Immature natural killer cell (primary cell): ENCODE results near the gene ZNF274. TPM values are rescaled to one million over a fixed set of nuclear protein-coding genes. Genes with fewer than 3 reads are reported as not detected.

Experiments used
- polyA plus RNA-seq, 3 donors: library from polyadenylated mRNA; unstranded; fragments of 300-500 nt; fragmentation: Illumina TruSeq; gene quantifications; one replicate each; pipeline ENCODE4 v1.2.3, GENCODE V29; 2021

The ZNF274 gene
- polyA plus RNA-seq, 3 donors from 2014 or later, result 12.5 to 26.2 (median 20.2) TPM

Other genes with a start within 250 kb of the ZNF274 start
- gene ZNF418, start 247.7 kb upstream of the ZNF274 start, polyA plus RNA-seq, result 1 to 10 TPM in 2 of 3 donors, not detected in 1; 2.5 to 3.5 TPM
- gene ZNF256, start 235.4 kb upstream of the ZNF274 start, polyA plus RNA-seq, result 1 to 10 TPM; 5.9 to 7.5 (median 6.1) TPM
- not detected for gene C19orf18, start 208.5 kb upstream of the ZNF274 start, polyA plus RNA-seq
- gene ZNF606, start 180.2 kb upstream of the ZNF274 start, polyA plus RNA-seq, result 1 to 10 TPM; 4.4 to 9.4 (median 5.1) TPM
- gene ZSCAN1, start 149.0 kb upstream of the ZNF274 start, polyA plus RNA-seq, result under 1 TPM in 1 of 3 donors, not detected in 2; 0.46 TPM
- gene ZNF135, start 123.8 kb upstream of the ZNF274 start, polyA plus RNA-seq, result 1 to 10 TPM in 1 of 3 donors, under 1 TPM in 1, not detected in 1; 0.64 to 4.1 TPM
- 10 to 100 TPM in 2 of 3 donors, 1 to 10 TPM in 1; 2.9 to 23.5 (median 15.2) TPM for gene ZSCAN18, start 84.8 kb upstream of the ZNF274 start, polyA plus RNA-seq
- 10 to 100 TPM in 1 of 3 donors, 1 to 10 TPM in 2; 4.0 to 11.5 (median 6.6) TPM for gene ZNF329, start 32.3 kb upstream of the ZNF274 start, polyA plus RNA-seq
- gene ZNF544, start 45.9 kb downstream of the ZNF274 start, polyA plus RNA-seq, result 10 to 100 TPM; 24.1 to 31.4 (median 27.1) TPM
- 1 to 10 TPM in 1 of 3 donors, under 1 TPM in 1, not detected in 1; 0.29 to 1.0 TPM for gene ZNF8, start 95.9 kb downstream of the ZNF274 start, polyA plus RNA-seq
- 100 to 1,000 TPM in 1 of 3 donors, 10 to 100 TPM in 2; 76.5 to 113 (median 91.6) TPM for gene ERVK3-1, start 122.3 kb downstream of the ZNF274 start, polyA plus RNA-seq
- 1 to 10 TPM in 2 of 3 donors, under 1 TPM in 1; 0.90 to 3.0 (median 2.1) TPM for gene ZSCAN22, start 143.9 kb downstream of the ZNF274 start, polyA plus RNA-seq
- 10 to 100 TPM; 14.4 to 33.4 (median 32.4) TPM for gene A1BG, start 170.4 kb downstream of the ZNF274 start, polyA plus RNA-seq
- under 1 TPM; 0.40 to 0.91 (median 0.62) TPM for gene ZNF497, start 179.7 kb downstream of the ZNF274 start, polyA plus RNA-seq
- gene ZNF837, start 198.0 kb downstream of the ZNF274 start, polyA plus RNA-seq, result 1 to 10 TPM; 1.2 to 3.6 (median 1.4) TPM
- 1,000 to 10,000 TPM in 1 of 3 donors, 100 to 1,000 TPM in 2; 558 to 1,355 (median 731) TPM for gene RPS5, start 204.2 kb downstream of the ZNF274 start, polyA plus RNA-seq
- gene RNF225, start 212.6 kb downstream of the ZNF274 start, polyA plus RNA-seq, result not detected
- 10 to 100 TPM in 1 of 3 donors, 1 to 10 TPM in 2; 3.4 to 12.2 (median 4.4) TPM for gene ZNF584, start 225.6 kb downstream of the ZNF274 start, polyA plus RNA-seq